Tibial nerve (tissue), 4 donors: Measurements from ENCODE around the gene AP2A2.

Experiments
- CTCF ChIP-seq, 5 experiments: fragments of 200-600 bp in 3 of 5; fragments of 450-650 bp in 2 of 5; sonication (generic) in 3 of 5; IDR thresholded peaks; one replicate each; pipeline ENCODE4 v1.5.1; 2016 to 2019; ENCODE audit warnings: antibody characterized with exemption in 5 of 5, mild to moderate bottlenecking in 3 of 5, moderate library complexity in 2 of 5
- EP300 ChIP-seq, 2 donors: sonication (generic); formaldehyde crosslinking; IDR thresholded peaks; one replicate each; pipeline ENCODE4 v1.6.1; 2017; ENCODE audit warnings: antibody characterized with exemption in 2 of 2, mild to moderate bottlenecking in 1 of 2

GRCh38 chr11:1020211-1020905 lies 94.7 kb downstream of the AP2A2 start:
- TF ChIP-seq CTCF (IDR thresholded peaks at IDR 0.05) (no peak), EP300 (IDR thresholded peaks at IDR 0.05) (no peak)
